Renal cortex interstitium (tissue), 11 donors: ENCODE measurements around the gene FAM53B. TPM values are rescaled to one million over a fixed set of nuclear protein-coding genes. Genes with fewer than 3 reads are reported as not detected.

Experiments used
- DNase-seq, 11 donors: peaks; one replicate each; pipeline ENCODE4 v3.0.0-alpha.2; 2013; ENCODE audit warnings: low read depth in 9 of 11, low spot score in 4 of 11; ENCODE audit errors: extremely low read depth in 1 of 11
- polyA plus RNA-seq, 3 donors: library from polyadenylated mRNA; unstranded; fragments of 120-200 nt; gene quantifications; one replicate each; pipeline ENCODE4 v1.2.1, GENCODE V29; 2013; ENCODE audit not compliant: insufficient read length in 3 of 3

Gene FAM53B
- polyA plus RNA-seq, 3 donors: 22.3 to 32.5 (median 29.1) TPM

DNA sequence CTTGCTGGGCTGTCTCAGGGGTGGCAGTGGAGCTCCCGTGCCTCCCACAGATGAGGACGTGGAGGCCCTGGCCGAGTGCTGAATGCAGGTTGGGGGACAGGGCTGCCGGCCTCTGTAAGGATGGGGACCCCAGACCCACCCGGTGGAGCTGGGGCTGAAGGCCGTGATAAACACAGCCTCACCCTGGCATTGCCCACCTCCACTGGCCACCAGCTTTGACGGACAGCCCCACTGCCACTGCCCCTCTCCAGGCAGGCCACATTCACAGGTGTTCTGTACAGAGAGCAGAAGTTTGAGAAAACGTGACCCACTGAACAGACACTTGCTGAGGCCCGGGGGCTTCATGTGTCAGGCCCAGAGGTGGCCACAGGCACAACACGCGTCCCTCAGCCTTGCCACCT, 156.4 kb downstream of the FAM53B start:
- DNase-seq: no peak

DNA sequence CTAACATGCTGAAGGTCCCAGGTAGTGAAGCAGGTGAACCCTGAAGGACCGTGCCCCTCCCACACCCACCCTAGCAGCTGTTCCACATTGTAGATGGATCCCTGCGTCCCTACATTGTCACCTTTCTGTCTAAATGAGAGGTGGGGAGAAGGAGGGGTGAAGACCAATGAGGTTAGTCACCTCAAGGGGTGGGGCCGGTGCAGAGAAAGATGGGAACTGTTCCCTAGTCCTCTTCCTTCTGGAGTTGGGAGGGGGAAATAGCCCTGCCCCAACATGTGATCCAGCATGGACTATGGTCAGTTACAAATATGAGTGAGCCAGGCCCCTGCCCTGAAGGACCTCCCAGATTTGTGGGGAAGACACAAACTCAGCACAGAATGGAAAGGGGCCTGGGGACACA, 158.0 kb downstream of the FAM53B start:
- DNase-seq: no peak

DNA sequence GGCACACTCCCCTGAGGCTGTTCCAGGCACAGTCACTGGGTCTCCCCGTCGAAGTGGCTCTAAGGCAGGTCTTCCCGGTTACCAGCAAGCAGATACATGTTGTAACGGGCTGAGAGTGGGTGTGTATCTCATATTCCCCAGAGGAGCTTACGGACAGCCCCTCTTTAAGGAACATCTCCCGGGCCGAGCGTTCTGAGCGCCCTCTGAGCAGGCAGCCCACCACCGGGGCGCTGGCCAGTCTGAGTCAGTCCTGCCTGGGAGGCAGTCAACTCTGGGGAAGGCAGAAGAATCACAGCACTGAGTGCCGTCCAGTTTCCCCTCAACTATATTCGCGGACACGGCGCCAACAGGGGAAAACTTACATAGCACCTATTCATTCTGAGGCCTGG, 165.2 kb downstream of the FAM53B start:
- DNase-seq: no peak

DNA sequence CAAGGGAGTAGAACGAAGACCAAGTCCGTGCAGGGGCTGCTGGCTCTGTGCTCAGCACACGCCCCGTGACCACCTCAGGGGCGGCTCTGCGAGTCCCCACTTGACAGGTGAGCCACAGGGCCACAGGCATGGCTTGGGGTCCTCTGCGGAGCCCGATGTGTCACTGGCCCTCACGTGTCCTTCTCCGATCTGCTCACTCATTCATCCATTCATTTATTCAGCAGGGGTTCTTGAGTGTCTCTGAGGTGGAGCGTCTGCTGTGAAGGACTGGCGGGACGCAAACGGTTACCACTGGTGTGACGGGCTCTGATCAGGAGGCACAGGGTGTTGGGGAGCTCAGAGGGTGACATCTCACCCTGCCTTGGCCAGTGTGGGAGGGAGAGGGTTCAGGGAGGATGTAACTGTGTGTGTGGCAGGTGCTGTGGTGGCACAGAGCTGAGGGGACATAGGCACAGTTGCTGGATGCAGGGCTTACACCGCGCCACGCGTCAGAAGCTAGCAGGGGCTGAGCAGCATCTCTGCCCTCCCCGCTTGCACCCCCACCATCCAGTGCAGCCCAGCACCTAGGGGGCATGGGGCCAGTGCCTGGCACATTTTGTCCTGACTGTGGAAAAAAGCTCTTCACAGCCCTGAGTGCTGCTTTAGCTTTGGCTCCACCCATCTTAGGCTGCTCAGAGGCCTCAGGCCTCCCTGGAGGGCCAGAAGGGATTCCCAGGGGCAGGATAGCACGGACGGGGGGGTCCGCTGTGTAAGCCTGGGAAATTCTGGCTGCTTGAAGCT, 165.8 kb downstream of the FAM53B start:
- no peak for DNase-seq

DNA sequence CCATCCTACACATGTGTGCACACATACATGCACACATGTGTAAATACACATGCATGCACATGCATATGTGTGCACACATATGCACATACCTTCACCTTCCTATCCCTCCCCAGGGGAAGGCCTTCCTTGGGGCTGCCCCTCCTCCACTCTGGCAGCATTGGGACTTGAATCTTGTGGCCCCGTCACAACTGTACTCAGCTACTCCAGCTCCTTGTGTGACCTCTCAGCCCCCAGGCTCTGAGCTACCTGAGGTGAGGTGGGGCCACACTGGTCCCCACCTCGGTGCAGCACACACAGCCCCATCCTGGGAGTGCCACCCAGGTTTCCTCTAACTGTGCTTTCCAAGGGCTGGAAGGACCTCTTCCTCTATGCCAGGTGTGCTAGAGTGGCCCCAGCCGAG, 166.5 kb downstream of the FAM53B start:
- no peak for DNase-seq

DNA sequence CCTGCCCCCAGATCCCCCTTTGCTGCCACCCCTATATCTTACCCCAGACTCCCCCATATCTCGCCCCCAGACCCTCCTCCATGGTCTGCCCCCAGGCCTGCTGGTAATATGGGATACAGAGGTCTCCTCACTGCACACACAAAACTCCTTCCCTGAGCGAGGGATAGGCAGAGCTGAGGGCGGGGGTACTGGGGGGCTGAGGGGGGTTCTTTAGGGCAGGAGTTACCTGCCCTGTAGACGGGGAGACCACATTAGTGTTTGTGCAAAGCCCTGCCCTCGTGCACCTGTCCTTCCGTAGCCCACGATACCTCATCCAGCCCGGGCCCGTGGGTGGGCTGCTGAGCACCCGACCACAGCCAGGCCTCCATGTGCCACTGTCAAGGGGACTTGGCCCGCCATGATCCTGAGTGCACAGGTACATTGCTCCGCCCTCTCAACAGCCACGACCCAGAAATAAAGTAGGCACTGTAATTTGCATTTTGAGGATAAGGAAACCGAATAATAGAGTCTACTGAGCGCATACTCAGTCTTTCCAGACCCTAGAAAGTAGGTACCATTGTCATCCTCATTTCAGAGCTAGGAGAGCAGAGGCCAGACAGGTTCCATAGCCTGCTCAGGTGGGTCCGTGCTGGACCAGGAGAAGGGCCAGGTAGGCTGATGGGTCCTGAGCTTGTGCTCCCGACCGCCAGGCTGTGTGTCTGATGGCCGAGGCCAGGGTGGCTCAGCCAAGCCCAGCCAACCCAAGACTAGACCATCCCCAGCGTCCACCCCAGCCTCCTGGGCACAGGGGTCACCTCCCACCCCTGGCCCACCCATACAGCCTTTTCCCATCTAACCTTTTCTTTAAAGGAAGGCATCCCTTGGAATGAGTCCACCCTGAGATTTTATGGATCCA, 167.4 kb downstream of the FAM53B start:
- DNase-seq: no peak

DNA sequence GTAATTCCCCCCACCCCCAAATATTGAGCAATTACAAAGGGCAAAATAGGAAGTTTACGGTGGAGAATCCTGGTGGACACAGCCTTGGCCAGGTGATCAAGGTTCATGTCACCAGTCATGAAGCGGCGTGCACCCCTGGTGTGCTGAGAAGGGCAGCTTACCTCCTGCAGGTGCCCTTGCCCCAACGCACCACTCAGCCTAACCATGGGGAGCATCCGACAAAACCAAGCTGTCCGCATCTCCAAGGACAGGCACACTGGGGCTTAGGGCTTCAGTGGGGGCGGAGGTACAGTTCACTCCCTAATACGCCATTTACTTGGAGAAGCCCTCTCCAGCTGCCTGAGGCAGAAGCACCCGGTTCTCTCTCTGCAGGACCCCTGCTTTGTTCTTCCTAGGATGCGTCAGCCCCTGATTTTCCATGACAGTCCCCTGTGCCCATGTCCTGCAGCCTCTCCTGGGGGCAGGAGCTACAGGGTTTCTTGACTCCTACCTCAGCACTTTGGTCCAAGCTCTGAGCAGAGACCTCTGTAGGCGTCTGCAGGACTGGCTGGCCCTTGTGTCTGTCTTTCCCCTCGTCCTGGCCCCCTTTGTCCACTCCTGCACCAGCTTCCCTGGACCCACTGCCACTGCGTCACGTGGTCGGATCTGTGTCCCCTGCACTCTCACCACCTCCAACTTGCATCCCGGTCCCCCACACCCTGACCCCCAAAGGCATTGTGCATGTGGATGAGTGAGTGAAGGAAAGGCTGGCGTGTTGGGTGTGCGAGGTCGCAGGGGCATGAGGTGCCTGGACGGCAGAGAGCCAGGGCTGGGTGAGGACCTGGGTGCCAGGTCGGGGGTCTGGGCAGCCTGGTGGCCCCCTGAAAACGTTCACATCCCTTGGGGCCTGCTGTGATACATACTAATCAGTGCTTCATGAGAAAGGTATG, 168.8 kb downstream of the FAM53B start:
- no peak for DNase-seq

DNA sequence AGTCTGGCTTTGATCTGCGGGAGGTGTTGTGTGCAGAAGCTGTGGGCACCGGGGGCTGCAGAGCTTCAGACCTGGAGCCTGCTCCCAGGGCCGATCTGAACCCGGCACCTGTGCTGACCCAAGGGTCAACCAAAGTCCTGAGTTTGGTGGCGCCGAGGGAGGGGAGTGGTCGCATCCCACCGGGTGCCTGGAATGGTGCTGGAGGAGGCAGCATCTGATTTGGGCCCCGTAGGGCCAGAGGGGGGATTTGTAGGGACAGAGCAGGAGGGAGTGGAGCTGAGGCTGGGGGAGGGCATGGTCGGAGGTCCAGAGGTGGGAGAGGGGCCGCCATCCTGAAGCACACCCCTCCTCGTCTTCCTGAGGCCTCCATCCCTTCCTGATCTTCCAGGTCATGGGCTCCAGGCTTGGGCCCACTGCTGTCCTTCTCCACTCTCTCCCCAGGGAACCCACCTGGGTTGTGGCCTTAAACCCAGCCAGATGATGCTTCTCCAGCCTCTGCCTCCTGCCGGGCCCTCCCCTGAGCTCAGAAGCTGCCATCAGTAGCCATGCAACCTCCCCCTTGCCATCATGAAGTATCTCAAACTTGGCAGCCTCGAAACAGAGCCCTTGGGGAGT, 169.6 kb downstream of the FAM53B start:
- no peak for DNase-seq

DNA sequence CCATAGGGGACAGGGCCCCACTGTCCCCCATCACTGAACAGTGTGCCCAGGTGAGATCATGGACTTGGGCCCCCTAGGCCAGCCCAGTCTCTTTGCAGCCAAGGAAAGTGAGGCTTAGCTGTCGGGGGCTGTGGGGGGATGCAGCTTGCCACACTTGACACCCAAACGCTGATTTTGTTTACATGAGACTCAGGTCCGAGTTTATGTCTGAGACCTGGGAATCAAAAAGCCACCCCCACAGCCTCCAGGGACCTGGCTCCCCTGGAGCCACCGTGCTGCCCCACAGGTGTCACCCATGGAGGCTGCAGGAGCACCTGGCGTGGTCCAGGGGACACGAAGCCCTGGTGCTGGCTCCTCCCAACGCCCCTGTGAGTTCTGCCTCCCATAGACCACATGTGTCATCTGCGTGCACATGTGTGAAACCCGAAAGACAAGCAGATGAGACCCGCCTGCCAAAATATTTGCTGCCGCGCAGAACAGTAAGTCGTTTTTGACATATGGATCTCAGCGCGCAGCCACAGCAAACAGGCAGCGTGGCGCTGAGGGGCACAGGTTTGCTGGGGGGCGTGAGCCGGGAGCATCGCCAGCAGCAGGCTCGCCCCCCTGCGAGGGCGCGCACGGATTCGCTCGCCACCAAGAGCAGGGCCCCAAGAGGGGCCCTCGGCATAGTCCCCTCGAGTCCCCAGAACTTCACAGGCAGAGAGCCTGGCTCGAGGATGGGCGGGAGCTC, 170.3 kb downstream of the FAM53B start:
- DNase-seq: no peak

DNA sequence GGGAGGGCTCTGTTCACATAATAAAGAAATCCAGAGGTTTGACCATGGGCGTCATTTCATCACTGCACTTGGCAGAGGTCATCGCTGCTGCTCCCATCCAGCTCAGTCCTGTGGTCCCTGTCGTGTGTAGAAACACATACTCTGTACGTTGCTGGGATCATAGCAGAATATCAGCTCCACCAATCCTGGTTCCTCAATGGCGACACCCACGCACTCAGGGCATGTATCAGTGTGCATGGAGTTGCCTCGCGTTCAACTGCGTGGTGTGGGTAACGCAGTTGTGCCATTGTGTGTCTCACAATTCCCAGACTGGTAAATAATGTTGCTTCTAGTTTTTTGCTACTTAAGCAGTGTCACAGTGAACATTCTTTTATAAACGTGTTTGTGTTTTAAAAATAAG, 171.4 kb downstream of the FAM53B start:
- no peak for DNase-seq

DNA sequence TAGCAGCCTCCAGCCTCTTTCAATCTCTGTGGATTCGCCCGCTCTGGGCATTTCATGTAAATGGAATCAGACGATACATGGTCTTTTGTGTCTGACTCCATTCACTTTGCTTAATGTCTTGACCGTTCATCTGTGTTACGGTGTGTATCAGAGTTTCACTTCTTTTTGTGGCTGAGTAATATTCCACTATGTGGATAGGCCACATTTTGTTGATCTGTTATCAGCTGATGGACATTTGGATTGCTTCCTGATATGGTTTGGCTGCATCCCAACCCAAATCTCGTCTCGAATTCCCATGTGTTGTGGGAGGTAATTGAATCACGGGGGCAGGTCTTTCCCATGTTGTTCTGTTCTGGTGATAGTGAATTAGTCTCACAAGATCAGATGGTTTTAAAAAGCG, 173.5 kb downstream of the FAM53B start:
- no peak for DNase-seq

DNA sequence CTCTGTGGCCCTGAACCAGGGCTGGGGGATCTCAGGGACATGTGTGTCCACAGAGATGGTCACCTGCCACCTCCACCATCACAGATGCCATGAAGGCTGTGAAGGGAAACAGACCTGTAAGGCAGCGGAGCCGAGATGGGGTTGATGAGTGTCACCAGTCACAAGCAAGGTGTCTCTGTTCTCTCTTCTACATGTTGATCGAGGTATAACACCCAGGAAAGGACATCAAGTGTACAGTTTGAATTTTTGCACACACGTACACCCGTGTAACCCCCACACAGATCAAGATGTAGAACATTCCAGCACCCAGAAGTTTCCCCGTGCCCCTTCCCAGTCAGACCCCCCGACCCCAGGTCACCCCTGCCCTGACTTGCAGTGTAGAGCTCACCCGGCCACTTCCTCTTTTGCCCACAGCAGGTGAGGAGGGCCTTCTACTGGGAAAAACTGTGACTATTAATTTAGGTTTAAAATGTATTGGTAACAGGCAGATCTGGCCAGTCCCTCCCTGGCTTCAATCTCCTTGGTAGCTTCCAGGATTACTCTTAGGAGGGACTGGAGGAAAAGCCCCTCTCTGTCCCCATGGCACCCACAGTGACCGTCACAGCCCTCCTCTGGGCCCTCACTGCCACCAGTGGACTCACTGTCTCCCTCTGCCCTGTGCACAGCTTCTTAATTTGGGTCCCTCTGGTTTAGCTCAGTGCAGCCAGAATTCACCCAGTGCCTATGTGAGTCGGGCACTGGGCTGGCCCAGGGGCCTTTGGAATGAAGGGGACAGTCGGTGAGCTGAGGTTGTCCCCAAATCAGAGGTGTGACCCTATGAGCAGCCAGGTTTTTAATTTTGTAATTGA, 174.3 kb downstream of the FAM53B start:
- DNase-seq: no peak

Other genes starting within 250 kb of the FAM53B start
- 10 to 100 TPM; 33.8 to 39.5 (median 35.4) TPM for gene EEF1AKMT2, start 47.5 kb upstream of the FAM53B start, polyA plus RNA-seq
- gene ABRAXAS2, start 57.4 kb upstream of the FAM53B start, polyA plus RNA-seq: 10 to 100 TPM; 23.2 to 25.1 (median 23.6) TPM
- 10 to 100 TPM; 24.2 to 32.6 (median 27.0) TPM for gene ZRANB1, start 197.7 kb upstream of the FAM53B start, polyA plus RNA-seq